ENCODE measurements around the gene HOXD10.
A peak's percentile ranks its signal among the peaks of the same experiment; 100 is the strongest.

GRCh38 chr2:176158855-176159662, 42.5 kb downstream of the HOXD10 start:
- TF ChIP-seq CTCF (conservative IDR thresholded peaks at IDR 0.05 in 1 of 2, IDR thresholded peaks at IDR 0.05 in 1 of 2; ENCODE audit: low read depth in 1 of 2, low read length in 2 of 2) = no peak
- peak; percentile 81 for TF ChIP-seq EZH2 (IDR thresholded peaks at IDR 0.05; ENCODE audit: low read length, missing control alignments)

All from fibroblast of lung (primary cell).